DMS153 treated with DMSO at 0.1 percent for 48 hours (cell line): ENCODE measurements around the gene DNHD1.

Experiments
- DNase-seq: peaks from one replicate; lab custom pipeline; 2025; ENCODE audit not compliant: unreplicated experiment; lab: John Stamatoyannopoulos, UW

Gene DNHD1

GRCh38 chr11:6497069-6497839 lies at the start of gene DNHD1:
DNHD1 (plus strand) TSS chr11:6497280; CDS start chr11:6498216, 936 bp downstream.
- no peak for DNase-seq

- no peak for DNase-seq
Observed at GRCh38 chr11:6448574-6448973, 48.5 kb upstream of the DNHD1 start.

GRCh38 chr11:6452219-6452618 lies 44.9 kb upstream of the DNHD1 start:
- DNase-seq, result no peak

- DNase-seq, result no peak
Observed at GRCh38 chr11:6453152-6453551, 43.9 kb upstream of the DNHD1 start.

- no peak for DNase-seq
Observed at GRCh38 chr11:6455070-6455469, 42.0 kb upstream of the DNHD1 start.

- no peak for DNase-seq
Observed at GRCh38 chr11:6456361-6457073, 40.6 kb upstream of the DNHD1 start.

- no peak for DNase-seq
Observed at GRCh38 chr11:6457581-6458320, 39.3 kb upstream of the DNHD1 start.

- no peak for DNase-seq
Observed at GRCh38 chr11:6458352-6459098, 38.6 kb upstream of the DNHD1 start.

- no peak for DNase-seq
Observed at GRCh38 chr11:6459099-6459450, 38.0 kb upstream of the DNHD1 start.

- DNase-seq, result peak; percentile 85
Observed at GRCh38 chr11:6468712-6469495, 28.2 kb upstream of the DNHD1 start.

- DNase-seq, result no peak
Observed at GRCh38 chr11:6469599-6469998, 27.5 kb upstream of the DNHD1 start.

- no peak for DNase-seq
Observed at GRCh38 chr11:6472934-6473333, 24.1 kb upstream of the DNHD1 start.

- peak; percentile 47 for DNase-seq
Observed at GRCh38 chr11:6473451-6474412, 23.3 kb upstream of the DNHD1 start, which contains the start of gene TRIM3. TRIM3 (minus strand) TSS chr11:6473941; CDS start chr11:6465695, 8,246 bp downstream.

GRCh38 chr11:6474413-6474792 lies 22.7 kb upstream of the DNHD1 start:
- no peak for DNase-seq

- no peak for DNase-seq
Observed at GRCh38 chr11:6474806-6475500, 22.1 kb upstream of the DNHD1 start.

GRCh38 chr11:6475936-6476335 lies 21.1 kb upstream of the DNHD1 start:
- peak; percentile 26 for DNase-seq

GRCh38 chr11:6476571-6476970 lies 20.5 kb upstream of the DNHD1 start:
- no peak for DNase-seq

GRCh38 chr11:6480299-6480914 lies 16.7 kb upstream of the DNHD1 start:
- DNase-seq, result no peak
